Measurements from ENCODE around the gene SDSL.

SDSL gene

GRCh38 chr12:113424456-113424855 is 2.3 kb downstream of the SDSL start:
- Histone ChIP-seq H3K27ac (ENCODE audit: low read length) (no peak overlapping the region), H3K4me3 (ENCODE audit: low read length in 2 of 2) (no peak overlapping the region), H3K4me1 (ENCODE audit: control insufficient read depth, insufficient read depth, low read length) (peaks cover 9% of the 10 kb centered on the region), H3K9ac (ENCODE audit: low read length in 2 of 2) (no peak overlapping the region), H3K9me3 (ENCODE audit: control insufficient read depth in 2 of 2, low read length in 2 of 2) (peaks cover 0 to 6% of the 10 kb centered on the region in 2 donors), H3K27me3 (ENCODE audit: control insufficient read depth in 1 of 2, insufficient read depth in 2 of 2, low read length in 2 of 2) (peaks cover 2 to 5% of the 10 kb centered on the region in 2 donors), H3K36me3 (ENCODE audit: control insufficient read depth in 2 of 2, insufficient read depth in 2 of 2, low read length in 2 of 2) (no peaks in the 10 kb centered on the region)

DNA sequence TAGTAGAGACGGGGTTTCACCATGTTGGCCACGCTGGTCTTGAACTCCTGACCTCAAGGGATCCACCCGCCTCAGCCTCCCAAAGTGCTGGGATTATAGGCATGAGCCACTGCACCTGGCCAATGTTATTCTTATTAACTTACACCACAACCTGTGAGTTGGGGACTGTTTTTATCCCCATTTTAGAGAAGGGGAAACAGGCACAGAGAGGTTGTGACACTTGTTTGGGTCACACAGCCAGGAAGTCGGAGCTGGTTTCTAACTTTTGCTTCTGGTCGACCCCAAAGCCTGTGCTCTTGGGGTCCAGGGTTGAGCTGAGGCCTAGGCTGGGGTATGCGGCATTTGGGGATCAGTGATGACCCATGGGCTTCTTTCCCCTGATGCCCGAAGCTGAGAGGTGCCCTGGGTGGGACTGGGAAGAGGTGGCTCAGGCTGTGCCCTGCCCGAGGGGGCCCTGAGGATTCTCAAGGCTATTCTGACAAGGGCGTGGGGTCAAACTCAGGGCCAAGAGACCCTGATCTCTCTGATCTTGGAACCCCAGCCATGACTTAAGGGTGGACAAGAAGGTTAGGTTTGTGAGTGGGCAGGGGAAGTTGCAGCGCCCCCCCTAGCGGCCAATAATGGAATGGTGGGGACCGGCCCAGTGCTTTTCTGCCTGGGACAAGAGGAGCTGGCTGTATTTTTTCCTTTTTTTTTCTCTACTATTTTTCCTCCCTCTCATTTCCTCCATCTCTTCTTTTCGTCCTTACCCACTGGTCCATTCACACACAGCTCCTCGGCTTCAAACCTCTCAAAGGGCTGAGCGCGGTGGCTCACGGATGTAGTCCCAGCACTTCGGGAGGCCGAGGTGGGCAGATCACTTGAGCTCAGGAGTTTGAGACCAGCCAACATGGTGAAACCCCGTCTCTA is 3.0 kb downstream of the SDSL start:
- no peak overlapping the region for H3K27ac ChIP-seq (ENCODE audit: low read length)
- peaks cover 9% of the 10 kb centered on the region for H3K4me1 ChIP-seq (ENCODE audit: control insufficient read depth, insufficient read depth, low read length)
- H3K9ac ChIP-seq (ENCODE audit: low read length in 2 of 2) = no peak overlapping the region
- no peak overlapping the region for H3K4me3 ChIP-seq (ENCODE audit: low read length in 2 of 2)
- peaks cover 0 to 9% of the 10 kb centered on the region in 2 donors for H3K9me3 ChIP-seq (ENCODE audit: control insufficient read depth in 2 of 2, low read length in 2 of 2)
- peaks cover 2 to 5% of the 10 kb centered on the region in 2 donors for H3K27me3 ChIP-seq (ENCODE audit: control insufficient read depth in 1 of 2, insufficient read depth in 2 of 2, low read length in 2 of 2)
- H3K36me3 ChIP-seq (ENCODE audit: control insufficient read depth in 2 of 2, insufficient read depth in 2 of 2, low read length in 2 of 2) = no peaks in the 10 kb centered on the region

DNA sequence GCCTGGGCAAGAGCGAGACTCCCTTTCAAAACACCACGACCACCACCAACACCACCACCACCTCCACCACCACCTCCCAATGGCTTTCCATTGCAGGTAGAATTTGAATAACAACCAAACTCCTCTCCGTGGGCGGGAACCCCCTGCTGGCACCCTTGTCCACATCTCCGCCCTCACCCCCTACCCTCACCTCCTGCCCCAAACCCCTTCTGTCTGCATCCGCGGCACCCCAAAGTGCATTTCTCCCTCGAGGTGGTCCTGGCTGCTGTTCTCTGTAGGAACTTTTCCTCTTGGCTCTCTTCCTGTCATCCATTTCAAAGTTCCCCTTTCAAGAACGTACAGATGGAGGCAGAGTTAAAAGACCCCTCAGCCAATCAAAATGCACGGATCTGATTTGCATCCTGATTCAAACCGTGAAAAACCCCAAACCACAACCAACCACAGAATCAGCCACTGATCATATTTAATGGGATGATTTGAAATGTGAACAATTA is 3.8 kb downstream of the SDSL start:
- Histone ChIP-seq H3K9ac (ENCODE audit: low read length in 2 of 2) (no peak overlapping the region), H3K36me3 (ENCODE audit: control insufficient read depth in 2 of 2, insufficient read depth in 2 of 2, low read length in 2 of 2) (no peaks in the 10 kb centered on the region), H3K4me1 (ENCODE audit: control insufficient read depth, insufficient read depth, low read length) (peaks cover 9% of the 10 kb centered on the region), H3K4me3 (ENCODE audit: low read length in 2 of 2) (no peak overlapping the region), H3K27ac (ENCODE audit: low read length) (no peak overlapping the region), H3K9me3 (ENCODE audit: control insufficient read depth in 2 of 2, low read length in 2 of 2) (peaks cover 0 to 11% of the 10 kb centered on the region in 2 donors), H3K27me3 (ENCODE audit: control insufficient read depth in 1 of 2, insufficient read depth in 2 of 2, low read length in 2 of 2) (peaks cover 0 to under 1% of the 10 kb centered on the region in 2 donors)

GRCh38 chr12:113427882-113428281 is 5.7 kb downstream of the SDSL start:
- Histone ChIP-seq H3K9ac (ENCODE audit: low read length in 2 of 2) (no peak overlapping the region), H3K27me3 (ENCODE audit: control insufficient read depth in 1 of 2, insufficient read depth in 2 of 2, low read length in 2 of 2) (no peaks in the 10 kb centered on the region), H3K4me1 (ENCODE audit: control insufficient read depth, insufficient read depth, low read length) (peaks cover 2% of the 10 kb centered on the region), H3K4me3 (ENCODE audit: low read length in 2 of 2) (no peak overlapping the region), H3K27ac (ENCODE audit: low read length) (no peak overlapping the region), H3K9me3 (ENCODE audit: control insufficient read depth in 2 of 2, low read length in 2 of 2) (peaks cover 0 to 11% of the 10 kb centered on the region in 2 donors), H3K36me3 (ENCODE audit: control insufficient read depth in 2 of 2, insufficient read depth in 2 of 2, low read length in 2 of 2) (no peaks in the 10 kb centered on the region)

DNA sequence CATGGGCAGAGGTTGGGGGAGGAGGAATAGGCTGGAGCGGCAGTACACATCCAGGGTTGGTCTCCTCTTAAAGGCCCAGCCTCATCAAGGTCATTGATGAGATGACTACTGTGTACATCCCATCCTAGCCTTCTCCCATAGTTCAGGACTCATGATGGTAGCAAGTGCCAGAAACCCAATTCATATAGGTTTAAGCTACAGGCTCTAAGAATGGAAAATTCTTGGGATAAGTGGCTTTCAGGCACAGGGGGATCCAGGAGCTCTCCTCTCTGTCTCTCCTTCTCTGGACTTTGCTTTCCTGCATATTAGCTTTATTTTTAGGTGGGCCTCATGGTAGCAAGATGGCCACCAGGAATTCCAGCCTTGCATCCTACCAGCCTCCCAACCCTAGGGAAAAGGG is 6.3 kb downstream of the SDSL start:
- no peaks in the 10 kb centered on the region for H3K4me1 ChIP-seq (ENCODE audit: control insufficient read depth, insufficient read depth, low read length)
- H3K36me3 ChIP-seq (ENCODE audit: control insufficient read depth in 2 of 2, insufficient read depth in 2 of 2, low read length in 2 of 2) = no peaks in the 10 kb centered on the region
- H3K27me3 ChIP-seq (ENCODE audit: control insufficient read depth in 1 of 2, insufficient read depth in 2 of 2, low read length in 2 of 2) = no peaks in the 10 kb centered on the region
- H3K9me3 ChIP-seq (ENCODE audit: control insufficient read depth in 2 of 2, low read length in 2 of 2) = peaks cover 0 to 11% of the 10 kb centered on the region in 2 donors
- H3K4me3 ChIP-seq (ENCODE audit: low read length in 2 of 2) = no peak overlapping the region
- no peak overlapping the region for H3K27ac ChIP-seq (ENCODE audit: low read length)
- no peak overlapping the region for H3K9ac ChIP-seq (ENCODE audit: low read length in 2 of 2)

GRCh38 chr12:113432986-113433385 is 10.8 kb downstream of the SDSL start:
- no peak overlapping the region for H3K9ac ChIP-seq (ENCODE audit: low read length in 2 of 2)
- H3K4me3 ChIP-seq (ENCODE audit: low read length in 2 of 2) = no peak overlapping the region
- H3K4me1 ChIP-seq (ENCODE audit: control insufficient read depth, insufficient read depth, low read length) = no peaks in the 10 kb centered on the region
- H3K27me3 ChIP-seq (ENCODE audit: control insufficient read depth in 1 of 2, insufficient read depth in 2 of 2, low read length in 2 of 2) = peaks cover 3 to 6% of the 10 kb centered on the region in 2 donors
- peaks cover 0 to 11% of the 10 kb centered on the region in 2 donors for H3K9me3 ChIP-seq (ENCODE audit: control insufficient read depth in 2 of 2, low read length in 2 of 2)
- H3K36me3 ChIP-seq (ENCODE audit: control insufficient read depth in 2 of 2, insufficient read depth in 2 of 2, low read length in 2 of 2) = no peaks in the 10 kb centered on the region
- no peak overlapping the region for H3K27ac ChIP-seq (ENCODE audit: low read length)

DNA sequence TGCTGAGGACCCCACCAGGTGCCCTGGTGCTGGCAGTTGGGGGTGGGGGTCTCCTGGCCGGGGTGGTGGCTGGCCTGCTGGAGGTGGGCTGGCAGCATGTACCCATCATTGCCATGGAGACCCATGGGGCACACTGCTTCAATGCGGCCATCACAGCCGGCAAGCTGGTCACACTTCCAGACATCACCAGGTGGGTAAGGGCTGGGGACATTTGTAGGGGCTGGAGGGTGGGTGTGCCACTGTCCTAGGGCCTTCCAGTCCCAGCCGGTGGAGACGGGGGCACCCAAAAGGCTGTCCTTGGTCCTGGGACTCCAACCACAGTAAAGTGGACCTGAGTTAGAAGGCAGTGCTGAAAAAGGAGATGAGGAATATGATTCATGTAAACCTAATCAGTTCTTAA is 13.2 kb downstream of the SDSL start:
- Histone ChIP-seq H3K27ac (ENCODE audit: low read length) (no peak overlapping the region), H3K9ac (ENCODE audit: low read length in 2 of 2) (no peak overlapping the region), H3K36me3 (ENCODE audit: control insufficient read depth in 2 of 2, insufficient read depth in 2 of 2, low read length in 2 of 2) (no peaks in the 10 kb centered on the region), H3K4me3 (ENCODE audit: low read length in 2 of 2) (no peak overlapping the region), H3K27me3 (ENCODE audit: control insufficient read depth in 1 of 2, insufficient read depth in 2 of 2, low read length in 2 of 2) (peaks cover 12 to 14% of the 10 kb centered on the region in 2 donors), H3K9me3 (ENCODE audit: control insufficient read depth in 2 of 2, low read length in 2 of 2) (peaks cover 0 to under 1% of the 10 kb centered on the region in 2 donors), H3K4me1 (ENCODE audit: control insufficient read depth, insufficient read depth, low read length) (no peaks in the 10 kb centered on the region)

DNA sequence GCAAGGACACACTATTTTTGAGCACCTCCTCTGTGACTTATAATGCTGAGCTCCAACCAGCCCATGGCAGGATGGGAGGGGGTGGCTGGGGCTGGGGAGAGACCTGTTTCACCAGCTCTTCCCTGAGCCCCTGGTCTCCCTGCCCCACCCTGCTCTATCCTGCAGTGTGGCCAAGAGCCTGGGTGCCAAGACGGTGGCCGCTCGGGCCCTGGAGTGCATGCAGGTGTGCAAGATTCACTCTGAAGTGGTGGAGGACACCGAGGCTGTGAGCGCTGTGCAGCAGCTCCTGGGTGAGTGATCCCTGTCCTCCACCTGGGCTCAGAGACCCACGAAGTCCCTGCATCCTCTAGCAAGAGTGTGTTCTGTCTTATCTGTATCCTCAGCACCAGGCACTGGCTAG is 14.4 kb downstream of the SDSL start:
- H3K4me1 ChIP-seq (ENCODE audit: control insufficient read depth, insufficient read depth, low read length) = no peaks in the 10 kb centered on the region
- no peaks in the 10 kb centered on the region for H3K9me3 ChIP-seq (ENCODE audit: control insufficient read depth in 2 of 2, low read length in 2 of 2)
- H3K27ac ChIP-seq (ENCODE audit: low read length) = no peak overlapping the region
- no peaks in the 10 kb centered on the region for H3K36me3 ChIP-seq (ENCODE audit: control insufficient read depth in 2 of 2, insufficient read depth in 2 of 2, low read length in 2 of 2)
- no peak overlapping the region for H3K9ac ChIP-seq (ENCODE audit: low read length in 2 of 2)
- peaks cover 14 to 17% of the 10 kb centered on the region in 2 donors for H3K27me3 ChIP-seq (ENCODE audit: control insufficient read depth in 1 of 2, insufficient read depth in 2 of 2, low read length in 2 of 2)
- H3K4me3 ChIP-seq (ENCODE audit: low read length in 2 of 2) = no peak overlapping the region

- no peaks in the 10 kb centered on the region for H3K9me3 ChIP-seq (ENCODE audit: control insufficient read depth in 2 of 2, low read length in 2 of 2)
- peaks cover 18 to 21% of the 10 kb centered on the region in 2 donors for H3K27me3 ChIP-seq (ENCODE audit: control insufficient read depth in 1 of 2, insufficient read depth in 2 of 2, low read length in 2 of 2)
- H3K36me3 ChIP-seq (ENCODE audit: control insufficient read depth in 2 of 2, insufficient read depth in 2 of 2, low read length in 2 of 2) = no peaks in the 10 kb centered on the region
- no peak overlapping the region for H3K4me3 ChIP-seq (ENCODE audit: low read length in 2 of 2)
- H3K27ac ChIP-seq (ENCODE audit: low read length) = no peak overlapping the region
- H3K9ac ChIP-seq (ENCODE audit: low read length in 2 of 2) = no peak overlapping the region
- no peaks in the 10 kb centered on the region for H3K4me1 ChIP-seq (ENCODE audit: control insufficient read depth, insufficient read depth, low read length)
These were observed 15.0 kb downstream of the SDSL start for GRCh38 chr12:113436993-113437728.

GRCh38 chr12:113437729-113438100 is 15.5 kb downstream of the SDSL start:
- Histone ChIP-seq H3K9ac (ENCODE audit: low read length in 2 of 2) (no peak overlapping the region), H3K36me3 (ENCODE audit: control insufficient read depth in 2 of 2, insufficient read depth in 2 of 2, low read length in 2 of 2) (no peaks in the 10 kb centered on the region), H3K4me1 (ENCODE audit: control insufficient read depth, insufficient read depth, low read length) (no peaks in the 10 kb centered on the region), H3K27me3 (ENCODE audit: control insufficient read depth in 1 of 2, insufficient read depth in 2 of 2, low read length in 2 of 2) (peaks cover 18 to 24% of the 10 kb centered on the region in 2 donors), H3K9me3 (ENCODE audit: control insufficient read depth in 2 of 2, low read length in 2 of 2) (no peaks in the 10 kb centered on the region), H3K27ac (ENCODE audit: low read length) (no peak overlapping the region), H3K4me3 (ENCODE audit: low read length in 2 of 2) (no peak overlapping the region)
